SKM-1 (cell line): ENCODE measurements around the gene PACS1.

Experiments
- DNase-seq: peaks from one replicate; lab custom pipeline; 2025; ENCODE audit not compliant: unreplicated experiment; lab: John Stamatoyannopoulos, UW

Gene PACS1

GRCh38 chr11:66284526-66285078, 214.5 kb downstream of the PACS1 start:
- no peak for DNase-seq

DNA sequence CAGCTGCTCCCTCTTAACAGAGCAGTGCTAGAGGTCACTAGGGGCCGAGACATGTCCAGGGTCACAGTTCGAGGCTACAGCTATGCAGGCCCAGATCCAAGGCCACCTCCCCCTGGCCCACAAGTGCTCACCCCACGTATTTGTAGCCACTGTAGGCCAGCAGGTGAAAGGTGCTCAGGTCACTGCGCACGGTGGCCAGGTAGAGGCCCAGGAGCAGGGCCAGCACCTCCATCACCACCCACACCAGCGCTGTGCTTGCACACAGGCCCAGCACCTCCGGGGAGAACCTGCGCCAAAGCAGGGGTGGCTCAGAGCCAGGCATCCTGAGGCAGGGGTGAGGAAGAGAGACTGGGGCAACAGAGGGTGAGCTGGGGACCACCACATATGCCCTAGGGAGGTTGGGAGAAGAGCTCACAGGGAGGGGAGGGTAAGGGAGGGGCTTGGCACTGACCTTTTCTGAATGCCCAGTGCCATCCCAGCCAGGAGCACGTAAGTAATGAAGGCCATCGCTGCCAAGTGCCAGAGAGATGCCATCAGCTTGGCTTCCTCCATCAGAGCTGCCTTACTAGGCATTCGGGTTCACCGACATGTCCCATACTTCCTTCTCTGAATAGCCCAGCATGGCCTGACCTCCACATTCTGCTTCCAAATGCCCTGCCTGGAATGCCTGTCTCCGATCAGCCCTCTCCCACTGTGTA, 215.3 kb downstream of the PACS1 start:
- DNase-seq: no peak

GRCh38 chr11:66286699-66287098, 216.6 kb downstream of the PACS1 start:
- no peak for DNase-seq

- no peak for DNase-seq
These were observed 217.3 kb downstream of the PACS1 start for GRCh38 chr11:66287211-66287888.

DNA sequence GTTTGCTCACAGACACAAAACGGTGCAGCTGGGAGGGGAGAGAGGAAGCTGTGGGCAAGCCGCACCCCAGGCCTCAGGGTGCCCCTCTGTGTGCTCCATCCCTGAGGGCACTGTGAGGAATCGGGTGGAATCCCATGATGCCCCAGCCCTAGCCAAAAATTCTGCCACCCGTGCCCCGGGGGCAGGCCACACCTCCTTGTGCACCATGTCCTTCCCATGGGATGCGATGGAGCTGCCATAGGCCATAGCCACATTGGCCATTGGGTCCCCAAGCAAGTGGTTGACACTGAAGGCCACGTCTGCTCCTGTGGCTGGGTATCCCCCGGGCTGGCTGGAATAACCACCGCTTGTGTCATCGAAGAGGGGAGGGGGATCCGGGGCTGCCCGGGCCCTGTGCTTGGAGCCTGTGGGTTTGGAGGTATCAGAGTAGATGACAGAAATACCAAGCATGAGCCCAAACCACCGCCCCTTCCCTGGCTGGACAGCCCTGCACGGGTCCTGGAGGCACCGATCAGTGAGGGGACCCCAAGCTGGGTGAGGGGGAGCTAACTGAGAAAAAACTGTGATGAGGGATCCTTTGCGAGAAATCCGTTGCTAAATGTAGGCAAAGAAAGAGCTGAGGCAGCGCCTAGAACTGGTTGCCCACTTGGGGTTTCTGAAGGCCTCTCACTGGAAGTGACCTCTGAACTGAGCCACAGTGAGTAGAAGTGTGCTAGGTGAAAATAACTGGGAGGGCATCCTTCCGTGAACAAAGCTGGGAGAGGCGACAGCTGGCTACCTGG, 218.0 kb downstream of the PACS1 start:
- DNase-seq: no peak

GRCh38 chr11:66288671-66289547, 218.8 kb downstream of the PACS1 start, which contains the start of gene YIF1A:
Gene YIF1A, minus strand, starts transcription at chr11:66289143. Its CDS starts 158 bp downstream, at chr11:66288985.
- peak; percentile 97 for DNase-seq

- peak; percentile 46 for DNase-seq
These were observed 219.7 kb downstream of the PACS1 start for GRCh38 chr11:66289548-66290329.

DNA sequence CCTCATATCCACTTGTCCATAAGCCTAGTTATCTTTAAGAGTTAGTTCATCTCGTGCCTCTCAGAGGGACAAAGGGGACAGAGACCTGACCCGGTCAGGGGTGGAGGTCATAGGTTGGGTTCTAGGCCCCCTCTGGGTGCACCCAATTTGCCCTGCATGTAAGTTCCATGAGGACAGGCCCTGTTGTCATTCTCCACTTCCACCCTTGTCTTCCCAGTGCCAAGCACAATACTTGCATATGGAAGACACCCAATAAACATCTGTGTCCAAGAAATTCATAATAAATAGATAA, 220.2 kb downstream of the PACS1 start:
- no peak for DNase-seq

- DNase-seq: no peak
These were observed 221.2 kb downstream of the PACS1 start for GRCh38 chr11:66291303-66291705.

GRCh38 chr11:66291706-66292542, 221.9 kb downstream of the PACS1 start, which contains the start of gene TMEM151A:
Gene TMEM151A, plus strand, starts transcription at chr11:66291894. Its CDS starts 120 bp downstream, at chr11:66292014.
- DNase-seq: no peak

- DNase-seq: no peak
These were observed 222.7 kb downstream of the PACS1 start for GRCh38 chr11:66292543-66293332.

GRCh38 chr11:66293352-66293751, 223.3 kb downstream of the PACS1 start:
- DNase-seq: no peak

GRCh38 chr11:66293777-66294625, 223.9 kb downstream of the PACS1 start:
- DNase-seq: no peak
